H1 (cell line): ENCODE measurements around the gene HLF. TPM values are rescaled to one million over a fixed set of nuclear protein-coding genes. Genes with fewer than 3 reads are reported as not detected.
A peak's percentile ranks its signal among the peaks of the same experiment; 100 is the strongest.

Source experiments
- CTCF ChIA-PET: fragments of 300-600 bp; sonication (Branson Sonifier 250); formaldehyde crosslinking; loops from one replicate; lab custom pipeline; 2021; ENCODE audit not compliant: partially characterized antibody; lab: Charles Lee
- POLR2A ChIA-PET: fragments of 300-600 bp; sonication (Branson Sonifier 250); formaldehyde crosslinking; loops from one replicate; lab custom pipeline; 2021; ENCODE audit warnings: inconsistent platforms; ENCODE audit not compliant: partially characterized antibody; lab: Charles Lee
- DNase-seq, 2 experiments: peaks; one replicate each; pipeline versions ENCODE4 v3.0.0 to v3.0.0-alpha.2; 2010 to 2022; ENCODE audit warnings: low spot score in 2 of 2, low read depth in 1 of 2, mixed read lengths in 1 of 2
- FAIRE-seq: peaks from 2 replicates; lab custom pipeline; 2011; peaks lifted over from hg19 to GRCh38; lab: Jason Lieb, UNC
- H2AFZ ChIP-seq: 2 replicates; pipeline ENCODE4 v1.8.1; 2012; ENCODE audit warnings: low read length, inconsistent platforms
- H2AK5ac ChIP-seq: 2 replicates; pipeline ENCODE4 v1.6.1; 2013; ENCODE audit warnings: low read depth, low read length
- H2BK120ac ChIP-seq: replicated peaks from 2 replicates; pipeline ENCODE3; 2013; ENCODE audit warnings: low read depth, low read length, inconsistent platforms
- H2BK12ac ChIP-seq: 2 replicates; pipeline ENCODE4 v1.6.1; 2013; ENCODE audit warnings: low read depth, low read length
- H2BK15ac ChIP-seq: 2 replicates; pipeline ENCODE4 v1.6.1; 2013; ENCODE audit warnings: low read length
- H2BK20ac ChIP-seq: 2 replicates; pipeline ENCODE4 v1.6.1; 2013; ENCODE audit warnings: low read length
- H2BK5ac ChIP-seq: 2 replicates; pipeline ENCODE4 v1.6.1; 2013; ENCODE audit warnings: low read depth, low read length
- H3K14ac ChIP-seq: 2 replicates; pipeline ENCODE4 v1.6.1; 2013; ENCODE audit warnings: inconsistent platforms; ENCODE audit not compliant: insufficient read length
- H3K18ac ChIP-seq: 2 replicates; pipeline ENCODE4 v1.6.1; 2013; ENCODE audit warnings: low read length; ENCODE audit errors: extremely low read depth
- H3K23ac ChIP-seq: 2 replicates; pipeline ENCODE4 v1.6.1; 2013; ENCODE audit warnings: inconsistent platforms; ENCODE audit not compliant: insufficient read length
- H3K23me2 ChIP-seq: 2 replicates; pipeline ENCODE4 v1.6.1; 2013; ENCODE audit warnings: low read depth, low read length
- H3K27ac ChIP-seq: 2 replicates; pipeline ENCODE4 v1.6.1; 2011; ENCODE audit warnings: low read depth, low read length, inconsistent platforms
- H3K27me3 ChIP-seq, 4 experiments: replicated peaks in 1 of 4; 1 replicate in 1 of 4; 2 replicates in 3 of 4; pipeline versions ENCODE4 v1.6.1 to v1.8.1; 2011 to 2013; ENCODE audit warnings: low read length in 3 of 4, mild to moderate bottlenecking in 3 of 4, inconsistent platforms in 2 of 4, mixed read lengths in 2 of 4, moderate library complexity in 1 of 4; ENCODE audit not compliant: control insufficient read depth in 3 of 4, insufficient read depth in 3 of 4; ENCODE audit errors: extremely low read depth in 1 of 4
- H3K36me3 ChIP-seq, 4 experiments: 2 replicates each; pipeline versions ENCODE4 v1.6.1 to v1.8.1; 2011 to 2013; ENCODE audit warnings: mild to moderate bottlenecking in 4 of 4, low read length in 3 of 4, moderate library complexity in 2 of 4, control low read depth in 1 of 4, inconsistent platforms in 1 of 4; ENCODE audit not compliant: insufficient read depth in 4 of 4, control insufficient read depth in 2 of 4
- H3K4ac ChIP-seq: replicated peaks from 2 replicates; pipeline ENCODE3; 2013; ENCODE audit warnings: low read length, low read depth, mixed read lengths, inconsistent platforms; ENCODE audit not compliant: insufficient read length
- H3K4me1 ChIP-seq, 4 experiments: replicated peaks in 1 of 4; 1 replicate in 1 of 4; 2 replicates in 3 of 4; pipeline versions ENCODE4 v1.6.1 to v1.8.1; 2011 to 2013; ENCODE audit warnings: low read length in 3 of 4, inconsistent platforms in 2 of 4, mixed read lengths in 1 of 4; ENCODE audit not compliant: insufficient read depth in 4 of 4, control insufficient read depth in 3 of 4
- H3K4me2 ChIP-seq, 2 experiments: 2 replicates each; pipeline versions ENCODE4 v1.6.1 to v1.8.1; 2011 to 2013; ENCODE audit warnings: low read depth in 2 of 2, low read length in 2 of 2, control low read depth in 1 of 2, inconsistent platforms in 1 of 2, mild to moderate bottlenecking in 1 of 2; ENCODE audit not compliant: insufficient read depth in 1 of 2
- H3K4me3 ChIP-seq, 4 experiments: fragments of 200-600, 300-600 bp in 1 of 4; sonication (generic), shearing (Covaris generic), sonication (Bioruptor Twin) in 1 of 4; 2 replicates each; pipeline versions ENCODE4 v1.5.1 to v1.8.1; 2011 to 2016; ENCODE audit warnings: low read length in 4 of 4, low read depth in 3 of 4, control low read depth in 2 of 4, inconsistent platforms in 2 of 4, mild to moderate bottlenecking in 2 of 4, mixed read lengths in 1 of 4, moderate library complexity in 1 of 4; ENCODE audit not compliant: insufficient read depth in 2 of 4; ENCODE audit errors: extremely low read depth in 1 of 4
- H3K56ac ChIP-seq: replicated peaks from 2 replicates; pipeline ENCODE3; 2013; ENCODE audit warnings: low read depth, mild to moderate bottlenecking, mixed read lengths, low read length, inconsistent platforms; ENCODE audit not compliant: insufficient read length
- H3K79me1 ChIP-seq: 2 replicates; pipeline ENCODE4 v1.6.1; 2013; ENCODE audit warnings: low read depth, low read length, control low read depth
- H3K79me2 ChIP-seq, 2 experiments: 2 replicates each; pipeline versions ENCODE4 v1.6.1 to v1.8.1; 2012 to 2013; ENCODE audit warnings: low read length in 2 of 2, mild to moderate bottlenecking in 2 of 2, inconsistent platforms in 1 of 2; ENCODE audit not compliant: insufficient read depth in 2 of 2, control insufficient read depth in 1 of 2
- H3K9ac ChIP-seq, 4 experiments: replicated peaks in 1 of 4; 1 replicate in 1 of 4; 2 replicates in 3 of 4; pipeline versions ENCODE4 v1.6.1 to v1.8.1; 2011 to 2013; ENCODE audit warnings: low read depth in 3 of 4, low read length in 3 of 4, control low read depth in 2 of 4, mild to moderate bottlenecking in 2 of 4, moderate library complexity in 2 of 4, inconsistent platforms in 1 of 4; ENCODE audit errors: extremely low read depth in 1 of 4
- H3K9me3 ChIP-seq, 2 experiments: 2 replicates each; pipeline versions ENCODE4 v1.6.1 to v1.8.1; 2012 to 2013; ENCODE audit warnings: mild to moderate bottlenecking in 2 of 2, moderate library complexity in 2 of 2, control low read depth in 1 of 2, inconsistent platforms in 1 of 2, low read depth in 1 of 2, low read length in 1 of 2, mixed read lengths in 1 of 2; ENCODE audit not compliant: insufficient read depth in 2 of 2
- H4K20me1 ChIP-seq, 2 experiments: replicated peaks in 1 of 2; 2 replicates each; pipeline versions ENCODE3 to v1.8.1; 2011 to 2013; ENCODE audit warnings: inconsistent platforms in 2 of 2, low read length in 2 of 2, mild to moderate bottlenecking in 1 of 2; ENCODE audit not compliant: insufficient read depth in 2 of 2, control insufficient read depth in 1 of 2
- H4K5ac ChIP-seq: 2 replicates; pipeline ENCODE4 v1.6.1; 2013; ENCODE audit warnings: low read length, low read depth, mixed read lengths, inconsistent platforms; ENCODE audit not compliant: insufficient read length
- H4K8ac ChIP-seq: 2 replicates; pipeline ENCODE4 v1.8.0; 2013; ENCODE audit warnings: mild to moderate bottlenecking, moderate library complexity, low read length, inconsistent platforms; ENCODE audit not compliant: insufficient read depth; ENCODE audit errors: extremely low read depth
- H4K91ac ChIP-seq: replicated peaks from 2 replicates; pipeline ENCODE3; 2013; ENCODE audit warnings: low read length, mixed read lengths, inconsistent platforms; ENCODE audit not compliant: insufficient read length
- ASH2L ChIP-seq: fragments of 200-600, 300-600 bp; sonication (generic); IDR thresholded peaks from one replicate; pipeline ENCODE4 v1.7.1; 2017; ENCODE audit warnings: low read length
- NANOG ChIP-seq: IDR thresholded peaks from 2 replicates; pipeline ENCODE4 v1.6.1; 2011; ENCODE audit warnings: low read length, low read depth, mild to moderate bottlenecking, inconsistent platforms; ENCODE audit not compliant: insufficient read depth, poor library complexity, severe bottlenecking
- NRF1 ChIP-seq: IDR thresholded peaks from 2 replicates; pipeline ENCODE4 v1.6.1; 2011; ENCODE audit warnings: mild to moderate bottlenecking, low read depth, low read length, improper control_type of control experiment
- SIX5 ChIP-seq: IDR thresholded peaks from 2 replicates; pipeline ENCODE4 v1.6.1; 2011; ENCODE audit warnings: mild to moderate bottlenecking, low read depth, low read length
- WGBS, 2 experiments: shearing (Covaris generic) in 1 of 2; methylation state at CpG; one replicate each; pipeline versions ENCODE4 v1.1.6 to v1.1.7; 2013 to 2015; ENCODE audit warnings: low lambda C conversion rate in 2 of 2, mixed read lengths in 2 of 2, inconsistent platforms in 1 of 2, low coverage in 1 of 2, missing lambda C conversion rate in 1 of 2; ENCODE audit not compliant: insufficient replicate concordance in 2 of 2, insufficient coverage in 1 of 2, insufficient read length in 1 of 2; ENCODE audit errors: extremely low coverage in 1 of 2, missing lambda C conversion rate in 1 of 2; 5-methylcytosine and 5-hydroxymethylcytosine counted together
- polyA plus RNA-seq, 7 experiments: library from polyadenylated mRNA; depleted of rRNA in 3 of 7; stranded (reverse) in 5 of 7; unstranded in 2 of 7; fragments of >200 nt in 5 of 7; fragments of 200-250 nt in 2 of 7; gene quantifications; 1 replicate in 5 of 7; 2 replicates in 1 of 7; 4 replicates in 1 of 7; pipeline versions ENCODE4 v1.2.1 to v1.2.3, GENCODE V29; 2011 to 2013; ENCODE audit warnings: missing spikeins in 2 of 7, mixed read lengths in 2 of 7
- total RNA-seq: library from RNA; stranded (reverse); fragmentation: NEBNext Ultra II Directional; extraction: Animal tissue kit (Norgen Biotek cat#: 25700); gene quantifications from 2 replicates; pipeline ENCODE4 v1.2.1, GENCODE V29; 2021

HLF gene
- total and polyA plus RNA-seq, 2 of the 8 experiments (the other 6 are each of a cell fraction or from before 2014, with no cell fraction given): 0.39 to 0.60 TPM

DNA sequence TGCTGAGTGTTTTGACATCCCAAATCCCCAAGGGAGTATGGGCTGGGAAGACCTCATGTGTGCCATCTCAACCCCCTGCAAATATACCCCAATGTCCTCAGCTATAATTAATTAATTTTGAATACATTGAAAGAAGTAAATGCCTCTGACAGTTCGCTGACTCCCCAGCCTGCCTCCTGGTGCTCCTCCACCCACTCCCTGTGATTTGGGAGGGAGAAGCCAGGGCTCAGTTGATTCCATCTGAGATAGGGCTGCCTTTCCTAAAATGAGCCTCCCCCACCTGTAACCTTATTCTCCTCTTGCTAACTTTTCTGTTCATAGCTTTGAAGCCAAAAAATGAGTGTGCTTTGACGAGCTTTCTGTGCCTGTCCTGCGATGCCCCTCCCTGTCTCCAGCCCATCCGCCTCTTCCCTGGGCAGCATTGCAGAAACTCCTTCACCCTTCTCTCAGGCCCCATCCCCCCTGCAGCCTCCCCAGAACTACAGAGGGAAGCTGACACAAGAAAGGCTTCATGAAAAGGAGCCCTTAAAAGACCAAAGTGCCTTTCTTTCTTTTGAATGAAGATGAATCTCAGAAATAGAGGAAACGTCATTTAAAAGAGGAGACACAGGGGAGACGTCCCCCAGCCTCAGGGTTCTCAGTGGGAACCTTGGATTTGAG, 70.3 kb downstream of the HLF start:
- WGBS, 2 experiments: 37% methylated on average over 6 of the region's 6 CpGs; no CpG with 5 or more reads in 1 of the 2 experiments
- Histone ChIP-seq H2BK120ac (no peak overlapping the region), H3K4me1 (peaks cover 0 to 5% (median 1%) of the 10 kb centered on the region in 4 experiments; a peak in 3 of 7 replicates), H3K9ac (no peak overlapping the region), H4K20me1 (no peaks in the 10 kb centered on the region), H3K23ac (no peak overlapping the region), H3K4me2 (peak overlapping the region; percentile 50 to 60), H3K4me3 (peak overlapping the region in 3 of 4 experiments; percentile 21 to 47 (median 32); a peak in 4 of 8 replicates), H2BK15ac (no peak overlapping the region), H4K8ac (no peak overlapping the region), H3K56ac (no peak overlapping the region), H2AK5ac (no peak overlapping the region), H3K79me1 (no peaks in the 10 kb centered on the region), H3K27me3 (no peaks in the 10 kb centered on the region), H3K23me2 (no peaks in the 10 kb centered on the region), H3K79me2 (no peaks in the 10 kb centered on the region), H4K91ac (no peak overlapping the region), H3K9me3 (no peaks in the 10 kb centered on the region), H3K4ac (no peak overlapping the region), H3K36me3 (no peaks in the 10 kb centered on the region), H2BK20ac (no peak overlapping the region), H4K5ac (no peak overlapping the region), H3K27ac (no peak overlapping the region), H3K18ac (no peak overlapping the region), H2AFZ (peak overlapping the region; percentile 90), H2BK5ac (no peak overlapping the region; the same call in 1 of the 2 replicates), H2BK12ac (no peak overlapping the region), H3K14ac (no peak overlapping the region)
- DNase-seq (no peak), FAIRE-seq (no peak)
- CTCF ChIA-PET: interaction anchor here (0.5 to 2.9 kb wide), 8 partner anchors 9 to 1932 kb away, joined by 3 to 18 read pairs (median 4); no protein-coding TSS in a partner anchor
- POLR2A ChIA-PET: no interaction called here
- TF ChIP-seq NANOG: no peak
- TF ChIP-seq SIX5: no peak
- TF ChIP-seq NRF1: no peak
- TF ChIP-seq ASH2L: peak; percentile 24
